SKM-1 treated with dmso at 0.1 percent for 144 hours (cell line): ENCODE results near the gene C6orf52.
A peak's percentile ranks its signal among the peaks of the same experiment; 100 is the strongest.

Experiments
- DNase-seq: peaks from one replicate; lab custom pipeline; 2025; ENCODE audit not compliant: unreplicated experiment; lab: John Stamatoyannopoulos, UW

Gene C6orf52

DNA sequence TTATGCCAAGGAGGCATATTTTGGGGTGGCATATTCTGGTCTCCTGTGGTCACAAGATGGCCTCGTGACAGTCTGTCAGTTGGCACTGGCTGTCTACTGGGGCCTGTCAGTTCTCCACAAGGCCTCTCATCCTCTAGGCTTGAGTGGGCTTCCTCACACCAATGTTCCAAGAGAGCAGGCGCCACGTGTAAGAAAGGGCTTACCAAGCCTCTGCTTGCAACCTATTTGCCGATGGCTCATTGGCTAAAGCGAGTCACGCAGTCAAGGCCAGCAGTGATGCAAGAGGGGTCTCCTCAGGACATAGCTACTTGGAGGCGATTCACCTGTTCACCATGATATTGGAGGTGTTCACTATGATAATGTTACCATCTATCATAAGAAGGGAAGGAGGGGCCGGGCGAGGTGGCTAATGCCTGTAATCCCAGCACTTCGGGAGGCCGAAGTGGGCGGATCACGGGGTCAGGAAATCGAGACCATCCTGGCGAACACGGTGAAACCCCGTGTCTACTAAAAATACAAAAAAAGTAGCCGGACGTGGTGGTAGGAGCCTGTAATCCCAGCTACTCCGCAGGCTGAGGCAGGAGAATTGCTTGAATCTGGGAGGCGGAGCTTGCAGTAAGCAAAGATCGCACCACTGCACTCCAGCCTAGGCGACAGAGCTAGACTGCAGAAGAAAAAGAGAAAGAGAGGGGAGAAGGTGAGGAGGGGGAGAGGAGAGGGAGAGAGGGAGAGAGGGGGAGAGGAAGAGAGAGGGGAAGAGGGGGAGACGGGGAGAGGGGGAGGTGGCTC, 35.3 kb downstream of the C6orf52 start:
- no peak for DNase-seq

DNA sequence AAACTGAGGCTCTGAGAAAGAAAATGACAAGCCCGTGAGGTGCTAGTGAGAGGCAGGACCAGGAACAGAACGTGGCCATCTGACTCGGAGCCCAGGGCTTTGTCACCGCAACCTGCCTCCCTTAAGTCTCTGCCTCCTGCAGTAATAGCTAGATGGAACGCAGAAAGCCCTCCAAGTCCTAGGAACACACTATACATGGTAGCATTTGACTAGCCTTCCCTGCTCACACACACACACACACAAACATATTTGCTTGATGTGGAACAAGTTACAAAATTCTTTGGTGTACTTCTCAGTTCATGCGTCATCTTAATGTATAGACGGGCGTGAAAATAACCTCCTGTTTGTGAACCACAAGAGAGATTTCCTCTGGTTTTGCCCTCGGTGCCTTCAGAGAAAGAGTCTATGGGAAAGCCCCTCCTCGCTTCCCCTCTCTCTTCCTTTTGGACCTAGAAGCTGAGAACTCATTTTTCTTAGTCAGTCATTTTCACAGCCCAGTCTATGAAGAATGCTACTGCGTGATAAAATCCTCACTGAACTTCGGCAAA, 38.8 kb downstream of the C6orf52 start:
- DNase-seq = no peak

DNA sequence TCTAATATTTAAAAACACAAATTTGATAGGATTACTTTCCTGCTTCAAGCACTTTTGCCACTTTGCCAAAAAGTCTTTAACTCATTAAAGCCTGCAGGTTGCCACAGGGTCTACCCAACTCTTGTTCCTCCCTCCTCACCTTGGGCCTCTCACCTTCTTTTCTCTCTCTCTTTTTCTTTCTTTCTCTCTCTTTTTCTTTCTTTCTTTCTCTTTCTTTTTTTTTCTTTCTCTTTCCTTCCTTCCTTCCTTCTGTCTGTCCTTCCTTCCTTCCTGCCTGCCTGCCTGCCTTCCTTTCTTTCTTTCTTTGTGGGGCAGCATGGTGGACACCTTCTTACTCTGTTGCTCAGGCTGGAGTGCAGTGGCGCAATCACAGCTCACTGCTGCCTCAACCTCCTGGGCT, 50.2 kb downstream of the C6orf52 start:
- DNase-seq = no peak

DNA sequence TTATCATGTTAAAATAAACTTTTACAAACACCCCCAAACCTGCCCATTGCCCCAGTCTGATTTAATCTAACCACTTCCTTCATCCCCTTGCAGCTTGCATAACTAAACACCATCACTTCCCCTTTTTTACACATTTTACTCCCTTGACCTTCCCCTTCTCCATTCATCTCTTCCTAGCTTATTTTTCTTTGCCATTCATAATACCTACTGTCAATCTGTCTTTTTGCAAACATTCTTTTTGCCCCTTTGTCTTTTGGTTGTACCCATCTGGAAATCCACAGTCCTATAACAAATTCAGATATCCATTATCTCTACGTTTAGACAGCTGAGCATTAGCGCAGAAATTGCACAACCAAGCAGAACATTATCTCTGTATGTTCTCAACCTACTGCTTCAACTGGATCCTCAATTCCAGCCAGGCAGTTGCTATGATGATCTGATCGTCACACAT, 51.2 kb downstream of the C6orf52 start:
- DNase-seq = peak; percentile 97

DNA sequence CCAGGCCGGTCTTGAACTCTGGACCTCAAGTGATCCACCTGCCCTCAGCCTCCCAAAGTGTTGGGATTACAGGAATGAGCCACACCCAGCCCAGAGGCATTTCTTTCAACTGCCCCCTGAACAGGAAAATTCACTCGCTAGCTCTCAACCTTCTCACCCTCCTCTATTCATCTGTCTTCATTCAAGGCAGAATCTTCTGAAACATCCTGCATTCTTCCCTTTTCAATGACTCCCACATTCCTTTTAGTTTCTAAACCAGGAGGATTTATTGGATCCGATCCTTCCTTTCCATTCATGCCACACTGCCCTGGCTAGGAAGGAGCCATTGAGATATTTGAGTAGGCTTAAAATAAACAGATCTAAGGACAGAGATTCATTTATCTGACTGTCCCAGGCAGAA, 52.9 kb downstream of the C6orf52 start:
- no peak for DNase-seq

DNA sequence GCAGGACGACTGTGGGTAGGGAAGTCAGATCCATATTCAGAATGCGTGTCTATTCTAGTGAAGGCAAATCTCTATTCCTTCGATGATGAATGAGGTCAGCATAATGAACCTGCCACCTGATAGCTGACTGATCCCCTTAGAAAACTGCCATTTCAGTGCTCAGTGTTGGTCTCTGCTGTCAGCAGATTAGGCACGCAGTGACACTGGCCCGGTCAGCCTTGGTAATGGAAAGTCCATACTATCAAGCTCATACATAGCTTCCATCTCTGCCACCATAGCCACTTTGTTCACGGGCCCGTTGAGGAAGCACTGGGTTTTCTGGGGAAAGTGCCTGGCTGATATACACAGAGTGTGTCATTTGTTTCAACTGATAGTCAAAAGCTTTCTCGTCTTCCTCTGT, 54.0 kb downstream of the C6orf52 start:
- DNase-seq = no peak

DNA sequence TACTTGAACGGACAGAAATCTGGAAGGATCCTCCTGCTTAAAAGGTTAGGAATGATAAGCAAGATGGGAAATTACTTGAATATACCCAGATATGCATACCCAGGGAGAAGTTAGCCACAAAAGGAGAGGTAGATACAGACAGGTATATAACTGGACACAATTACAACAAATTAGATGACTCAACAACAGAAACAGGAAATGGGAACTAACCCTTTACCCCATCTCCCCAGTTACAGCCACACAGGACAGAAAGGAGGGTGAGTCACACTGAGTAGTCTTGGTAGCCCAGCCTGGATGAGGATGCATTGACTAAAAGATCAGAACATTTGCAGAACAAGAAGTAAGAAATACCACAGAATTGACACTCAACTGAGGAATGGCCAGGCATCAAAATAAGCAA, 61.2 kb downstream of the C6orf52 start:
- DNase-seq = peak; percentile 98

DNA sequence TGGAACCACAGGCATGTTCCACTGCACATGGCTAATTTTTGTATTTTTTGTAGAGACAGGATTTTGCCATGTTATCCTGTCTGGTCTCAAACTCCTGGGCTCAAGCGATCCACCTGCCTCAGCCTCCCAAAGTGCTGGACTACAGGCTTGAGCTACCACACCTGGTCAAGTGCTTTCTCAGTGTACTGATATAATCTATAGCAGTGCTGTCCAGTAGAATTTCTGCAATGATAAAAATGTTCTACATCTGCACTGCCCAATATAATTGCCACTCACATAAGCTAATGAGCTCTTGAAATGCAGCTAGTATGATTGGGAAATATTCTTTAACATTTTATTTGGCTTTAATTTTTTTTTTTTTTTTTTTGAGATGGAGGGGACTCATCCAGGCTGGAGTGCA, 64.2 kb downstream of the C6orf52 start:
- DNase-seq = no peak

DNA sequence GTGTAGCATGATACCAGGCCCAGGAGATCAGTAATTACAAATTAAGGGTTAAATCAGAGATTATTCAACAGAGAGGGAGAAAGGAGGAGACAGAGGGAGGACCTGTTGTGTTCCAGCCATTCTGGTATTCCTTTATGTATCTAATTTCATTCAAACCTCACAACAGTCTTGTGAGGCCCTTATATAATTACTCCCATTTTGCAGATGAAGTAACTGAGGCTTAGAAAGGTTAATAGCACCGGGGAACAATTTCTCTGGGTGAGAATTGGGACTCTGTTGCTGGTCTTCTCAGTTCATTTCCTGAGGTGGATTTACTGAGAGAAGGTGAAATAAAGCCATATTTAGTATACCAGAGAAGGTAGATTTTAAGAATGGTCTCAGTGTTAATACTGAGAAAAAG, 66.6 kb downstream of the C6orf52 start:
- no peak for DNase-seq

DNA sequence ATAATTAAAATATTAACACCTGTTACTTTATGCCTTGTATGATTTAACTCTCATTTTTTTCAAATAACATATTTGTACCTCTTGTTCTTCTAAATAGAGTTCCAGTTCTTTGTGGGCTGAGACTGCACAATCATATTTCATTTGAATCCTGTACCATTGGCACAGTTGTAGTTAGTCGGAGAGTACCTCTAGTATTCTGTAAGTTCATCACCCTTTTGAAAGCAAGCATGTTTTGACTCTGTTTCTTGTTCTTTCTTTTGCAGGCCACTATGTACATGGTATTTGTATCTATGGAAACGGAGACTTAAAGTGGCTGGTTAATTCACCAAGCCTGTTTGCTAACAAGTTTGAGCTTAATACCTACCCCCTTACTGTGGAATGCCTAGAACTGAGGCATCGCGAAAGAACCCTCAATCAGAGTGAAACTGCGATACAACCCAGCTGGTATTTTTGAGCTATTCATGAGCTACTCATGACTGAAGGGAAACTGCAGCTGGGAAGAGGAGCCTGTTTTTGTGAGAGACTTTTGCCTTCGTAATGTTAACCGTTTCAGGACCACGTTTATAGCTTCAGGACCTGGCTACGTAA, 68.2 kb downstream of the C6orf52 start:
- DNase-seq = no peak

DNA sequence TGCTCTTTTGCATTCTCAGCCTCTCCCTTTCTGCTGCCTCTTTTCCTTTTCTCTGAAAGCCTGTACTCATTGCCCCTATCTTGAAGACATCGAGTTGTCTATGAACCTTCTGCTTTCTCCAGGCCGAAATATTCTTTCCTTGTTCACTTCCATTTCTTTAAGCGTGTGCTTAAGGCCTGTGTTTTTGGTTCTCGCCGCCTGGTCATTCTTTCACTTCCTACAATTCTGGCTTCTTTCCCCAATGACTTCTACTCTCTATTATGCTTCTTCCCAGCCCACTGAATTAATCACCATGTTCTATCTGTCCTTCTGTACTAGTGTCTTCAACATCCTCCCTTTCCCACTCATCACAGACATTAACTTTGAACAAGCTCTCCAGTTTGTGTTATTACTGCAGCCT, 69.6 kb downstream of the C6orf52 start:
- DNase-seq = no peak

DNA sequence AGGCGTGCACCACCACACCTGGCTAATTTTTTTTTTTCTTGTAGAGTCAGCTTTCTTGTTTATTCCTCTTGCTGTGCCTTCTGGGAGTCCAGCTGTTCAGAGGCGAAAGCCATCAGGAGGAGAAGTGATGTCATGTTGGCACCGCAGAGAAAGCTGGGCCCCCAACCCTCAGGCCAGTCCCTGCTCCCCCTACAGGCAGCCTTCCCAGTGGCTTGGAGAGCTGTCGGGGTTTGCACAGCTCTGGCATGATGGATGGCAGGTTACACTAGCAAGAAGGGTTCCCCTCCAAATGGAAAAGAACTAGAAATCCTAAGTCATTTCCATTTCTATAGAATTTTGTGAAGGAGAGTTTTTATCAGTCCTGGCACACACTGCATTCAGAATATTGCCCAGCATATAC, 72.6 kb downstream of the C6orf52 start:
- DNase-seq = no peak
